ENCODE results near the gene ARL2BP.

Gene ARL2BP

DNA sequence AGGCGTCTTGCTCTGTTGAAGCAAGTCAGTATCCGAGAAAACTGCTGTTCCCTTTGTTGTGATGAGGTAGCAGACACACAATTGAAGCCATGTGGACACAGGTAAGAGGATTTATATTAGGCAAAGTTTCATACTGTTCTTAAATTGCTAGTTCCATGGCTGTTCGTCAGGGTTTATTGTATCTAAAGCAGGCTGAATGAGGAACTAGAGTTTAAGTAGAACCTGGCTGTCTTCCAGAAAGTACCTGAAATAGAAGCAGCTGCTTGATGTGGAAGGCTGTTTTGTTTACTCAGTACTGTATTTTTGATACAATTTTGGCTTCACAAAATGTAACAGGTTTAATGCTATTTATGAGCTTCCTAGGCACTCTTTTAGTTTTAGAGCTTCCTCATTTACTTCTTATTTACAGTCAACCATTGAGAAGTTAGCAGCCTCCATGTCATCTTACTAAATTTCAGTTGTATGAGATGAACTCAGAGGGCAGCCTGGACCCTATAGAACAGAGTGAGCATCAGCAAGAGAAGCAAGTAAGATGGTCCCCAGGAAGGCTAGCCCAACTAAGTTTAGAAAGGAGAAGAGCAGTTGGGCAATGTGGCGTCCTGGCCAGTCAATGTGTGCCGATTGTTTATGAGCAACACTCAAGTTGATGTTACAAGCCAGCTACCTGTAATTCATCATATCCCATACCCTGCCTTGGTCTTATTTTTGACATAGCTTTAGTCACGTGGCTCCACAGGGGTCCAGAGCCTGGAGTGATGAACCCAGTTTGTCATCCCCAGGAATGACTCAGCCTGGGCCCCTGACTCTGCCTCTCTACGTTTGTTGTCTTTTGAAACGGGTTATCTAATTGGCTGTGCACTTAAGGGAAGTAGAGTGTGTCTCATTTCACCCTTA, 9.7 kb upstream of the ARL2BP start:
- in situ Hi-C loops (cut with MboI; ENCODE audit: low sequenced_read_pairs) = no loop called here

DNA sequence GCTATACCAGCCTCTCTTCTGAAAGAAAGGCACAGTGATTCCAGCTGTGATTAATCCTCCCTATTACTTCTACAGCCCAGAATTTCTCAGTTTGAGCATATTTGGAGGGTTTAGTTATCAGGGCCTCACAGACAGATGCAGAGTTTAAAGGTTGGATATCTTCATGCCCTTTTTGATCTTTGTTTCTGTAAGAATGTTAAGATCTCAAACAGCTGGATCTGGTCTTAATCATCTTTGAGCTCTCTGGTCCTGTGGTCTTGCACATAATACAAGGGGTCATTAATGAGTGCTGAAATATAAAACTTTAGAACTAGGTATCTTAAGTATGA, 9.1 kb upstream of the ARL2BP start:
- in situ Hi-C loops (cut with MboI; ENCODE audit: low sequenced_read_pairs) = no loop called here

DNA sequence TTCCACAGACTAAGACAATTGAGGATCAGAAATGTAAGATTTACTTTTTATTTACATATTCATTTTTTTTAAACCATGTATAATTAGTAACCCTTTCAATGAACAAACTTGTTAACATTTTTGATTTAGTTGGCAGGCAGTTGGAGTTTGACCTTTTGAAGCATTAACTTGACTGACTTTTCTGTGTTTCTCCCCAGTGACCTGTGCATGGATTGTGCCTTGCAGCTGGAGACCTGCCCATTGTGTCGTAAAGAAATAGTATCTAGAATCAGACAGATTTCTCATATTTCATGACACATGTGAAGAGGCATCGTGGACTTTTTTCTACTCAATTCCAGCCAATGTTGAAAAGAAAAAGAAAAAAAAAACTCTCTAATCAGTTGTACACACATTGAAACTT, 6.4 kb upstream of the ARL2BP start:
- in situ Hi-C loops (cut with MboI; ENCODE audit: low sequenced_read_pairs) = no loop called here

DNA sequence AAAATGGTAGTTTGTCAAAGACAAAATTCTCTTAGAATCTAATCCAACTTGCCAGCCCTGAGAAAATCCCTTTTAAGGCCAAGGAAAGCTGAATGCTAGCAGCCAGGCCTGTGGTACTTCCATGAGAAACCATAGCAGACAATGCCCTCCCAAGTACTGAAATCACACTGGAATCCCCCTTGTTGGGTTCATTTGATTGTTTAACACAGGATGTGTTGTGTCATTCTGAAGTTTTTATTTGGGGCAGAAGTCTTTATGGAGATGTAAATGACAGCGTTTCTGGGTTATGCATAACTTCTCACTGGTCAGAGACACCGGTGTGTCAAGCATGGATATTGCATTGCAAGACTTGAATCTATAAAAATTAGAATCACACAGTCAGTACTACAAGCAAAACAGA, 6.0 kb upstream of the ARL2BP start:
- in situ Hi-C loops (cut with MboI; ENCODE audit: low sequenced_read_pairs) = no loop called here

DNA sequence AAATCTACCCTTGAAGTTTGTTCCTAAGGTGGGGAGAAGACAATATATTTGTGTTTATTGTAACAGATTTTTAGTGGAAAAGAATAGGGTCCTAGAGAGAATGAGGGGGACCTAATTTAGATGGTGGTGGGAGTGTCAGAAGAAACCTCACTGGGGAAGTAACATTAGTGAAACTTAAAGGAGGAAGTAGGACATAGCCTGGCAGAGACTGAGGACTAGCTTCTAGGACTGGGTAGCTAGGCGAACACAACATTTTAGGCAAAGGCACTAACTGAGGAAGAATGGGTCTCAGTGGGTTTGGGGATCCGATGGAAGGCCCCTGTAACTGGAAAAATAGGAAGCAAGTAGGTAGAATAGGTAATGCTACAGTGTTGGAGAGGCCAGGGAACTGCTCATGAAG, 4.2 kb upstream of the ARL2BP start:
- in situ Hi-C loops (cut with MboI; ENCODE audit: low sequenced_read_pairs) = no loop called here

DNA sequence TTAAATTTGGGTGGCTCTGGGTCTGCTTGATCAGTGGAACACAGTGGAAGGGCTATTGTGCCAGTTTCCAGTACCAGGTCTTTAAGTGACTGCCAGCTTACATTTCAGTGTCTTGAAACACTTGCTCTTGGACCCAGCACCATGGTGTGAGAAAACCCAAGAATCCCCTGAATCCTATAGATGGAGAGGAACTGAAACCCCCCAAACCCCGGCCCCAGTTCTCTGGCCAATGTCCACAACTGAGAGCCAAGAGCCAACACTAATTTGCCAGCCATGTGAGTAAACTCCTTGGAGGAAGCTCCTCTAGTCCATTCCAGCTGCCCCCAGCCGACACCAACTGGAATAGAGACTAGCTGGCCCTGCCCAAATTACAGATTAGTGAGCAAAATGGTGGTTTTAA, 2.4 kb upstream of the ARL2BP start:
- in situ Hi-C loops (cut with MboI; ENCODE audit: low sequenced_read_pairs) = no loop called here

DNA sequence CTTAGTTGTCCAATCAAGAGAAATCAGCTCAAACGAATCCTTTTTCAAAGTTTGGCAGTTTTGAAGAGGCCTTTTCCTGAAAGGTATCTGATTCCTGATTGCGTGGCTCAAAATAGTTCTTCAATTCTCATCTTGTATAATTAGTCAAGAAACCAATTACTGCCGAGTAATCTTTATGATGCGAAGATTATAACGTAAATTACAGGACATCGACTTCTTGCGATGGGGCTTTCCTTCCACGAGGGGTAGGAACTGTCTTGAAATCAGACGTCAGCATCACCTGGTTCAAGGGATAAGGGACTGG, 644 bp upstream of the ARL2BP start:
- in situ Hi-C loops (cut with MboI; ENCODE audit: low sequenced_read_pairs) = no loop called here

DNA sequence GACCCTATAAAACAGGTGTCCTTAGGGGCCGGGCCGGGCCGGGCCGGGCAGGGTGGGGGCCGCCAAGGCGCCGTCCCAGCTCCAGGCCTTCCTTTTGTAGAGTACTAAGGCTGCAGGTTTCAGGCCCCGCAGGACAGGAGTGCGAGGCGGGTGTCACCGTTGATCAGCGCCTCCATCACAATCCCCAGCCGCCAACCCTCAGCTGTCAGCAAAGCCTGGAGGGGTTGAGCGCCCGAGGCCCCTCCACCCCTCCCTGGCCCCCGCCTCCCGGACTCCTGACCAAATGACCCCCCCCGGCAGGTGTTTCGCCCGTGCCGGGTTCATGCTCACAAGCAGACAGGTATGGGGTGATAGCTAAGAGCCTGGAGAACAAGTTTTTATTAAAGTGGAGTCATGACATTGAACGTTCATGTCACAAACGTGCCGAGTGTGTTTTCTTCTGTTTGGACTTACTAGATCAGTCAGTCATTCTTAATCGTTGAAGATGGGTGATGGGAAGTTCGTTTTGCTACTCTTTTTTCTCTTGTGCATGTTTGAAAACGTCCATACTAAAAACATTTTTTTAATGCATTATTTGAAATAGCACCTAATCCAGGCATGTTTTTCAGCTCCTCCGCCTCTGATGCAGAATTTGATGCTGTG, 534 bp downstream of the ARL2BP start:
- in situ Hi-C loops (cut with MboI; ENCODE audit: low sequenced_read_pairs) = no loop called here

DNA sequence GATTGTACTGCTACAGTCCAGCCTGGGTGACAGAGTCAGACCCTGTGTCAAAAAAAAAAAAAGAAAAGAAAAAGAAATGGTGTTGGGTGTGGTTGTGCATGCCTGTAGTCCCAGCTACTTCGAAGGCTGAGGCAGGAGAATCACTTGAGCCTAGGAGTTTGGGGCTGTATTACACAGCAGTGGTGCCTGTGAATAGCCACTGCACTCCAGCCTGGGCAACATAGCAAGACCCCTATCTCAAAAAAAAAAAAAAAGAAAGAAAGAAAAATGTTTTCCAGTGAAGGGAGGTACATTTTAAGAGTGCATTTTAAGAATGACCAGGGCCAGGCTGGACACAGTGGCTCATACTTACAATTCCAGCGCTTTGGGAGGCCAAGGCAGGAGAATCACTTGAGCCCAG, 6.3 kb downstream of the ARL2BP start:
- in situ Hi-C loops (cut with MboI; ENCODE audit: low sequenced_read_pairs) = no loop called here

DNA sequence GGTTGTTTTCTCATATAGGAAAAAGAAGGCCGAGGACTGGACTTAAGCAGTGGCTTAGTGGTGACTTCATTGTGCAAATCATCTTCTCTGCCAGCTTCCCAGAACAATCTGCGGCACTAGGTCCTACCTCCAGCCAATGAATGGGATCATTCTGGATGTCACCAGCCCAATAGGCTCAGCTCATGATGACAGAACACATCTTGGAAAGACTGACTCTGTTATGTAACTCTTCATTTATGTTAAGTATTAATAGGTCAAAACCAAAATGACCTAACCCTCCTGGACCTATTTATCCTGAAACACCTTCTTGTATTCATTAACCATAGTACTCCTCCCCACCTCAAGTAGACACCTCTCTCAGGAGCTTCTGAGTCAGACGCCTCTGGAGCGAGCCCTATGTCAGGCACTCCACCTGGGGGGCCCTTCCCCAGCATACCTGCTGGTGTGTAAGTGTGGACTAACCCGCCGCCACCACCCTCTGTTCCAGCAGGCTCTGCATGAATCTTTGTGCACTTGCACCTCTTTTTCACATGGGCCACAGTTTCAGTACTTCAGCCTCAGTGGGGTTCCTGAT, 7.2 kb downstream of the ARL2BP start:
- in situ Hi-C loops (cut with MboI; ENCODE audit: low sequenced_read_pairs) = no loop called here

DNA sequence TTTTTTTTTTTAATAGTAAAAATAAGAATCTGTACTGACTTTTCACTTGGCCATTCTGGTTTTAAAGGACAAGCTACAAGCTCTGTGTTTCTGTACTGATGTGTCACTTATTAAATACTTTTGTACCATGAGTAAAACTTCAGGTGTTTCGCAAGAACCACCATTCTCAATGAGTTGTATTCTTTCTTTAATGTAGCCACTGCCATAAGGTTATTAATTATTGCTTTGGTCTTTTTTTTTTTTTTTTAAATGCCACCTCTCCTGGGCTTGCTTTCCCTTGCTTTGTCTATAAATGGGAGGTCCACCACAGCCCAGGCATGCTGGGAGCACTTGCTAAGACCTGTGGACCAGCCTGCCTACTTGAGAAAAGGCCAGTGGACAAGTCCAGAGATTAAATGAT, 8.4 kb downstream of the ARL2BP start:
- in situ Hi-C loops (cut with MboI; ENCODE audit: low sequenced_read_pairs) = no loop called here

DNA sequence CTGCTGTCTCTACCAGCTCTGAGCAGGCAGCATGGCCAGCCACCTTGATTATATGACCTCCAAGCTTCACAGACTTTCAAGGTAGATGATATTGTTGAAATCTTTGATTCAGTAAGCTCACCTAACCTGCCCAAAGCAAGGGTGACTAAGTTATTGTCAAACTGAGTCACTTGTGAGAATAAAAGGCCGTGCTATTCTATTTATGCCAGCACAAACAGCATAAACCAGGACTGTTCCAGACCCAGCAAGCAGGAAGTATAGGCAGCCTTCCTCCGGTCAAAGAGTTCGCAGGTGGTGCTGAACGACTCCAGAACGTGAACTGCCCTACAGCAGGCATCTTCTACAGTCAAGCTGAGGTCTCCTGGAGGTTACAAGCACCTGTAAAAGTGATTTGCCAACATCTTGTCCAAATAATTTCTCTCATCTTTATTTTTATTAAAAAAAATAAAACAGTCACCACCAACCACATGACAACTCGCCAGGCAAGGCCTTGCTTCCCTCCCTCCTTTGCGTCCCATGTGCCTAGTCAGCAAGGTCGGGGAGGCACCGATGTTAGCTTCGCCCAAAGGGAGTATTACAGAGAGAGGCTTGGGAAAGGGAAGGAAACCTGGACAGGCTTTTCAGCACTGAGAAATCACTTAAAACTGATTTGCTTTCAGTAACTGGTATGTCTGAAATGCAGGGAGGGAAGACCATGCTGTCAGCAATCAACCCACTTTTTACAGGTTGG, 10.8 kb downstream of the ARL2BP start:
- in situ Hi-C loops (cut with MboI; ENCODE audit: low sequenced_read_pairs) = no loop called here

DNA sequence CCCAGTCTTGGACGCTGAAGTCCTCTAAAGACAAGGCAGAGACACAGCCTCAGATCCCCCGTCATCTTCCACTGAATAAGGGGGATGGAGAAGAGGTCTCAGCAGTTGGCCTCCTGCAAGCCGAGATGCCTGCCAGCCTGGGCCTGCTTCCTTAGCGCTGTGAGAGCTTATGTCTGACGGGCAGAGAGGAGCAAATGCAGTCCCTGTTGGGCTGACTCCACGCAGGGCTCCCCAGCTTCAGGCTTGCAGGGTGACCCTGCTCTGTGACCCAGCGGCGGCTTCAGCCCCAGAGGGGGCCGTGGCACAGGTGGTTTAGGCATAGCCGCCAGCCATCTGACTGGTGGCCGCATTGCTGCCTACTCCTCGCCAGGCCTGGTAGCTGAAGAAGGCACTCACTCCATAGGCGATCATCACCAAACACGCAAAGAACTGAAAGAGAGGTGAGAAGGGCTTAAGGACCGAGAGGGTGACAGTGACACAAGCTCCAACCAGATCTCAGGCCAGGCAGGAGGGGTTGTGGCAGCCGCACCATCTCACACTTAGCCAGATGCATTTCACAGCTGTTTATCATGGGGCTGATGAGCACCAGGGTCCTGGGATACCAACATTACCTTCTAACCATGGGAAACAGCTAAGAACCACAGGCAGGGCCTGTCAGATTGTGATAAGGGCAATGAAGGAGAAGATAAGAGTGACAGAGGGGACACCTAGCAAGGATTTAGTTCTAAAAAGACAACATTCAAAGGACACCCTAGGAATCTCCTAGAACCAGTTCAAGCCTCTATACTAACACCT, 11.7 kb downstream of the ARL2BP start:
- in situ Hi-C loops (cut with MboI; ENCODE audit: low sequenced_read_pairs) = no loop called here

DNA sequence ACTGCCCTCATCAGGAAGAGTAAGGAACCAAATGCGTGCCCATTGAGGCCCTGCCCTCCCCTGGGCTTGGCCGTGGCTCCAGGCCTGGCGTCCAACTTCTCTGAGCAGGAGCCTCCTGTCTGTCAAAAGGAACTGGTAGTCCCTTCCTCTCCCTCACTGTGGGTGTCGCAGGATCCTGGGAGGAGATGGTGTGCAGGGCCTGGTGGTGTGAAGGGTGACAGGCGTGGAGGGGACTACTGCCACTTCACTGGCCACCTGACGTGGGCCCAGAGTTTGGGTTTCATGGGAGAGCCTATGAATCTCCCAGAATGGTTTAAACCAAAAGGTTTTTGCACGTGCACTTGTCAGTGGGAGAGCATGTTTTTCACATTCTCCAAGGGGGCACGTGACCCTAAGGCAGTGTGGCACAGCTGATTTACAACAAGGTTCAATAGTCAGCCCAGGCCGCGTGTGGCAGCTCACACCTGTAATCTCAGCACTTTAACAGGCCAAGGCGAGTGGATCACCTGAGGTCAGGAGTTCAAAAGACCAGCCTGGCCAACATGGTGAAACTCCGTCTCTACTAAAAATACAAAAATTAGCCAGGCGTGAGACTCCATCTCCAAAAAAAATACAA, 12.5 kb downstream of the ARL2BP start:
- in situ Hi-C loops (cut with MboI; ENCODE audit: low sequenced_read_pairs) = no loop called here

DNA sequence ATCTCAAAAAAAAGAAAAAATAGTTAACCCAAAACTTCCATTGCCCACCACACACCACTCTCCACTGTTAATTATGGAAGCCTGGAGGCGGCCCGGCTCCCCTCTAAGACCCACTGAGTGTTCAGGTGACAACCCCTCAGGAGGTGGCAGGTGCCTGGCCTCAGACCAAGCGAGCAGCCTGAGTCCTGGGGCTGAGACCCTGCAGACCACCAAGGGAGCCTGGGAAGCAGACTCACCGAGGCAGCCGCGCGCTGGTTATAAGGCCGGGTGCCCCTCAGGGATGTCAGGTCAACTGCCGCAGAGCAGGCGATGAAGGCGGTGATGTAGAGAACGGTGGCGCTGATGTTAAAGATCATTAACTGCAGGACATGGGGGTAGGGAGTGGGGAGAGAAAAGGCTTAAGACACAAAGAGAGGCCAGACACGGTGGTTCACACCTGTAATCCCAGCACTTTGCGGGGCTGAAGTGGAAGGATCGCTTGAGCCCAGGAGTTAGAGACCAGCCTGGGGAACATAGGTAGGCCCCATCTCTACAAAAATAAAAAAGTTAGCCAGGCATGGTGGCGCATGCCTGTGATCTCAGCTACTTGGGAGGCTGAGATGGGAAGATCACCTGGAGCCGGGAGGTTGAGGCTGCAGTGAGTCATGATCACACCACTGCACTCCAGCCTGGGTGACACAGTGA, 13.3 kb downstream of the ARL2BP start:
- in situ Hi-C loops (cut with MboI; ENCODE audit: low sequenced_read_pairs) = no loop called here

DNA sequence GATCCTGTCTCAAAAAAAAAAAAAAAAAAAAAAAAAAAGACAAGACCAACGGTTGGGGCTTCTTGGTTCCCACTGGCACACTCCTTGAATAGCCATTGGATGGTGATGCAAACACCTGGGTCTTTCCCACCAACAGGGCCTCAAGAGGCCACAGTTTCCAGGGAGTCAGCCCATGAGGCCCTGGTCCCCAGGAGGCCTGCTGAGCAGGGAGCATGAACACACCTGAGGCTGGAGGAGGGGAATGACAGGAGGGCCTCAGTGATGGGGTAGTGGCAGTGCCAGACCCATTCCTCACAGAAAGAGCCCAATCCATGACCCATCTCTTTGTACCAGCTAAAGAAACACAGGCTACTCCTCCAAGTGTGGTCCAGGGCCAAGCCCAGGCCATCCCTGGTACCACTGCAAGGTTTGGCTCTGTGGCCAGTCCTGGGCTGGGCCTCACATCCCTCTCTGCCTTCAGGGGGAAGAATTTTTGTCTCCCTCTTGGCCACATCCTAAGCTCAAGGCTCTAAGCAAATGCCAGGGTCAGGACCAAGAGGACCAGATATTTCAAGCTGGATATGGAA, 13.9 kb downstream of the ARL2BP start:
- in situ Hi-C loops (cut with MboI; ENCODE audit: low sequenced_read_pairs) = no loop called here

DNA sequence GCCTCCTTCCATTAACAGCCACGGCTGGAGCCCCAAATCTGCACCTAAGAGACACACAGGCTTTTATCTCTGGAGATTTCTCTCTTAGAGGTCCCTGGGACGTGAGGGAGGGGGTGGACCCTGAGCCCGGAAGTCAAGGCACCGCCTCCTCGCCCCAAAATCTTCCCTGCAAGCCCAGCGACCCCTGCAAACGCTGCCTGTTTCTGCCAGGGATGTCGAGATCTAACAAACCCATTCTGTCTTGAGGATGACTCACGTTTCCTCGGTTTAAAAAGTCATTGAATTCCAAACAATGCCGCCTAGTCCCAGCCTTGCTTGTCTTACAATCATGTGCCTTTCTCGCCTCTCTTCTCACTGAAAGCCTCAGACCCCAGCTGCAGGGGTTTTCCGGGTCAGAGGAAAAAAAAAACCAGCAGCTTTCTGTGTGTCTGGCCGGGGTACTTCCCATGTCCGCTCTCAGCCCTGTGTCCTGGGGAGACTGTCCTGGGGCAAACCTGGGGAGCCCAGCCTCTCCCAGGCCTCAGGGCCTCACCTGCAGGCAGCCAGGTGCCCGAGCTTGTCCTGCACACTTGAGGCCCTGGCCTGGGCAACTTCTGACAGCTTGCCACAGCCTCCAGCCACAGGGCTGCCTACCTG, 15.4 kb downstream of the ARL2BP start:
- in situ Hi-C loops (cut with MboI; ENCODE audit: low sequenced_read_pairs) = no loop called here

DNA sequence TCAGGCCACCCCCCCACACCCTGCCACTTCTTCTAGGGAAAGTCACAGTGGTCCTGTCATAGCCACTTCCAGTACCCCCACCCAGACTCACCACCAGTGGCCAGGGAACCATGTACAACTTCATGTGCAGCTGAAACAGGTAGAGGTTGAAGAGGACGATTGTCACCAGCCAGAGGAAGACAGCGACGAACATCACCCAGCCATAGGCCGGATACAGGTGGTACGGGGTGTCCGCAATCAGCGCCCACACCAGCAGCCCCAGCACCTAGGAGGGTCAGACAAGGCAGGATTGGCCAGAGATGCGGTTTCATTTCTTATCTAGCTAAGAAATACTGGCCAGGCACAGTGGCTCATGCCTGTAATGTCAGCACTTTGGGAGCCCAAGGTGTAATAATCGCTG, 16.7 kb downstream of the ARL2BP start:
- in situ Hi-C loops (cut with MboI; ENCODE audit: low sequenced_read_pairs) = no loop called here

DNA sequence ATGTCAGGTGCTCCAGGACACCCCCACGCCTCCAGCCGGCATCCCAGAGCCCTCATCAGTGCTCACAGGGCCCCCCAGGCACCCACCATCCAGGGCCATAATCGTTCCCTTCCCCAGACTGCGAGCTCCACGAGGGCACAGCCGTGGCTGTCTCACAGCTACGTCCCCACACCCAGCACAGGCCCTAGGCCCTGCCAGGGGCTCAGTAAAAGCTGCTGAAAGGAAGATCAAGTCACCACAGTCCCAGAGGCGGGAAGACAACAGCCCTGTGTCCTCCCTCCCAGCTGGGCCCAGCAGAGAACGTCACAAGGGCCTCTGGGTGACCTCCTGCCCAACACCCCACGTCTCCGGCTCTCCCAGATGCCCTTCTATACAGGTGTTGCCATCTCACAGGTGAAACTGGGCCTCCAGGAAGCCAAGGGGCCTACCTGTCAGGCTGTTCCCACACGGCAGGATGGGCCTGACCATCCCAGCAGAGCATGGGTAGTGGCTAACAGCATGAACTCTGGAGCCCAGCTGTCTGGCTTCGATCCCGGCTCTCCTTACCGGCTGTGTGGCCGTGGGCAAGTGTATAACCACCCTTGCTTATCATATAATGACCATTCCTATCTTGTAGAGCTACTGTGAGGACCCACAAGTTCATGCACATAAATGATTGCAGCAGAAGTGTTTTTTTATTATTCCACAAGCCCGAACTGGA, 17.9 kb downstream of the ARL2BP start:
- in situ Hi-C loops (cut with MboI; ENCODE audit: low sequenced_read_pairs) = no loop called here
